Activated T-helper 17 cell treated with anti-CD3 and anti-CD28 coated beads, Interleukin-2, amount 50 U/mL, for 72 hours (primary cell): Measurements from ENCODE around the gene TMEM214. TPM values are rescaled to one million over a fixed set of nuclear protein-coding genes. Genes with fewer than 3 reads are reported as not detected.

Source experiments
- ATAC-seq: fragments of 150-1000 bp; cut with Tn5 transposase; replicated peaks from 2 replicates; pipeline ENCODE4 v1.10.0; 2021; ENCODE audit warnings: mild to moderate bottlenecking, moderate library complexity
- H3K27ac Mint-ChIP-seq: one replicate; pipeline ENCODE4 v1.8.0; 2022; ENCODE audit warnings: mixed read lengths
- H3K27me3 Mint-ChIP-seq: one replicate; pipeline ENCODE4 v1.8.0; 2022; ENCODE audit warnings: mixed read lengths
- H3K36me3 Mint-ChIP-seq: one replicate; pipeline ENCODE4 v1.8.0; 2022; ENCODE audit warnings: low read depth, mild to moderate bottlenecking, mixed read lengths
- H3K4me1 Mint-ChIP-seq: one replicate; pipeline ENCODE4 v1.8.0; 2022; ENCODE audit warnings: mixed read lengths
- H3K4me3 Mint-ChIP-seq: one replicate; pipeline ENCODE4 v1.8.0; 2022; ENCODE audit warnings: mild to moderate bottlenecking, mixed read lengths
- H3K9me3 Mint-ChIP-seq: one replicate; pipeline ENCODE4 v1.8.0; 2022; ENCODE audit warnings: mixed read lengths
- total RNA-seq, 2 donors: library from RNA; stranded (reverse); gene quantifications; one replicate each; pipeline ENCODE4 v1.2.3, GENCODE V29; 2022

The TMEM214 gene
- total RNA-seq, 2 donors from 2014 or later = 73.3 to 81.5 TPM

DNA sequence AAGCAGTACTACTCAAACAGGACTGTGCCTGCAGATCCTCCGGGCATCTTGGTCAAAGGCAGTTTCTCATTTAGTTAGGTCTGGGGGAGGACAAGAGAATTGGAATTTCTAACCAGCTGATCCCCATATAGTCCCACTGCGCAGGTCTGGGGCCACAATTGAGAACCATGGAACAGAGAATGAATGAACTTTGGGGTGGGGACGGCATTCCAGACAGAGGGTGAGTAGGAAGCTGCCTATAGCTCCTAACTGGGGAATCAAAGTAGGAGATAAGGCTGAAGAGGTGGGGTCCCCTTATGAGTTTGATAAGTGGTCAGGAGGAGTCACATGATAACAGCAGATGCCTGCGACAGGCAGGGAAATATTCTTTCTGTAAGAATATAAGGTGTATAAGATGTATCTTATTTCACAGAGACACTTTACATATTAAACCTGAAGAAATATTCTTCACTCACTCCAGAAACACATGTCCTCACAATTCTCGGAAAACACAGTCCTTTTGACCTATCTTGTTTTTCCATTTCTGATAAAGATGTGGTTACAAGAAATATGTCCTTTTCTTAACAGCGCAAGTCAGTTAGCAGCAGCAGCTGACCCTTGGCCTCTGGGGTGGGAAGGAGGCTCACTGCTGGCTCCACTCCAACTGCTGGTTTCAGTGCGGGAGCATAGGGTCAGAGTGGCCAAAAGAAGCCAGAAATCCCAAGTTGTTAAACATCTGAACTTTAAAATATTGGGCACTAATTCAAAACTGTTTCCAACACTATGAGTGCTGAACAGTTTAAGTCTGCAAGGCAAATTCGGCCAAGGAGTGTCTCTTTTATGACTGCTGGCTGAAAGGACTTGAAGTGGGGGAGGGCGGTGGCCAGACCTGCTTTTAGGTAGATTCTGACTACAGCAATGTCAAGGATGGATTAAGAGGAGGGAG lies 12.6 kb upstream of the TMEM214 start:
- Mint-ChIP-seq H3K9me3 (no peaks in the 10 kb centered on the region), H3K27ac (no peak overlapping the region), H3K4me1 (peaks cover 5% of the 10 kb centered on the region), H3K4me3 (no peak overlapping the region), H3K36me3 (peaks cover 8% of the 10 kb centered on the region), H3K27me3 (no peaks in the 10 kb centered on the region)
- no peak for ATAC-seq

- H3K4me1 Mint-ChIP-seq = peaks cover 5% of the 10 kb centered on the region
- H3K4me3 Mint-ChIP-seq = no peak overlapping the region
- no peaks in the 10 kb centered on the region for H3K27me3 Mint-ChIP-seq
- no peak for ATAC-seq
- H3K27ac Mint-ChIP-seq = no peak overlapping the region
- peaks cover 8% of the 10 kb centered on the region for H3K36me3 Mint-ChIP-seq
- H3K9me3 Mint-ChIP-seq = no peaks in the 10 kb centered on the region
Observed at GRCh38 chr2:27021253-27022049, 11.3 kb upstream of the TMEM214 start.

DNA sequence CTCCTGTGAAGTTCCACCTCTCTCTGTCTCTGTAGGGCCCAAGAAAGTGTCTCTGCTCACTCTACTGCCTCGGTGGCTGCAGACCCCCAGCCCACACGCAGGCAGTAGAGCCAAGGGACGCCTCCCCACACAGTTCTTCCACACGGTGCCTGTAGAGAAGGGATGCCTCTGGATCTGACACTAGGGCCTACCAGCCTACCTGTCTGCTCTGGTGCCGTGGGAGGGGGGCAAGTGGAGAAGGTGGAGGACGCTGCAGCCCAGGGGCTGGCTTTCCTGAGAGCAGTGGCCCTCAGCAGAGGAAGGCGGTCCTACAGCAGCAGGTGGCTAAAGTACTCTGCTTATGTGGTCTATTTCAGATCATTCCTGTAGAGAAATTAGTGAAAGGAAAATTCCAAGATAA lies 9.0 kb upstream of the TMEM214 start:
- Mint-ChIP-seq H3K4me1 (peaks cover 5% of the 10 kb centered on the region), H3K27ac (no peak overlapping the region), H3K27me3 (no peaks in the 10 kb centered on the region), H3K36me3 (peaks cover 15% of the 10 kb centered on the region), H3K9me3 (no peaks in the 10 kb centered on the region), H3K4me3 (no peak overlapping the region)
- ATAC-seq = no peak

- no peaks in the 10 kb centered on the region for H3K9me3 Mint-ChIP-seq
- no peak overlapping the region for H3K4me3 Mint-ChIP-seq
- H3K27ac Mint-ChIP-seq = no peak overlapping the region
- ATAC-seq = no peak
- H3K36me3 Mint-ChIP-seq = peaks cover 19% of the 10 kb centered on the region
- peaks cover 6% of the 10 kb centered on the region for H3K4me1 Mint-ChIP-seq
- H3K27me3 Mint-ChIP-seq = no peaks in the 10 kb centered on the region
Observed at GRCh38 chr2:27024188-27024587, 8.6 kb upstream of the TMEM214 start.

DNA sequence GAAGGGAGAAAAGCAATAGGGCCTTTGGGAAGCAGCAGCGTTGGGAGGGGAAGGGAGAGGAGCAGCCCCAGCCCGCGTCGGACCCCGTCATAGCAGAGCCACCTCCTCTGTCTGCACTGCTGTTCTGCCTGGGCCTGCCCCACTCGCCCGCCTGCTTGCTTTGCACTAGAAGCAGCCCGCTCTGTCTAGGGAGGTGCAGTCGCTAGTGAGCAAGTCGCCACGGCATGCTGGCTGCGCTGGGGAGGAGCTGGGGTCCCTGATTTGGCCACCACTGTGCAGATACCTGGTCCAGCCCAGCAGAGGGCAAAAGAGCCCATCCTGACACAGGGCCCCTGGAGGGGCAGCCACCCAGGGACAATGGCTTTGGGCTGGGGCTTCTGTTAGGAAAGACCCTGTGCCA lies 8.0 kb upstream of the TMEM214 start:
- peaks cover 19% of the 10 kb centered on the region for H3K36me3 Mint-ChIP-seq
- H3K4me1 Mint-ChIP-seq = peaks cover 12% of the 10 kb centered on the region
- H3K4me3 Mint-ChIP-seq = no peak overlapping the region
- H3K27ac Mint-ChIP-seq = no peak overlapping the region
- no peak for ATAC-seq
- H3K27me3 Mint-ChIP-seq = no peaks in the 10 kb centered on the region
- no peaks in the 10 kb centered on the region for H3K9me3 Mint-ChIP-seq

GRCh38 chr2:27025281-27025800 lies 7.4 kb upstream of the TMEM214 start:
- Mint-ChIP-seq H3K4me3 (no peak overlapping the region), H3K9me3 (no peaks in the 10 kb centered on the region), H3K27me3 (no peaks in the 10 kb centered on the region), H3K27ac (no peak overlapping the region), H3K36me3 (peaks cover 19% of the 10 kb centered on the region), H3K4me1 (peaks cover 13% of the 10 kb centered on the region)
- no peak for ATAC-seq

DNA sequence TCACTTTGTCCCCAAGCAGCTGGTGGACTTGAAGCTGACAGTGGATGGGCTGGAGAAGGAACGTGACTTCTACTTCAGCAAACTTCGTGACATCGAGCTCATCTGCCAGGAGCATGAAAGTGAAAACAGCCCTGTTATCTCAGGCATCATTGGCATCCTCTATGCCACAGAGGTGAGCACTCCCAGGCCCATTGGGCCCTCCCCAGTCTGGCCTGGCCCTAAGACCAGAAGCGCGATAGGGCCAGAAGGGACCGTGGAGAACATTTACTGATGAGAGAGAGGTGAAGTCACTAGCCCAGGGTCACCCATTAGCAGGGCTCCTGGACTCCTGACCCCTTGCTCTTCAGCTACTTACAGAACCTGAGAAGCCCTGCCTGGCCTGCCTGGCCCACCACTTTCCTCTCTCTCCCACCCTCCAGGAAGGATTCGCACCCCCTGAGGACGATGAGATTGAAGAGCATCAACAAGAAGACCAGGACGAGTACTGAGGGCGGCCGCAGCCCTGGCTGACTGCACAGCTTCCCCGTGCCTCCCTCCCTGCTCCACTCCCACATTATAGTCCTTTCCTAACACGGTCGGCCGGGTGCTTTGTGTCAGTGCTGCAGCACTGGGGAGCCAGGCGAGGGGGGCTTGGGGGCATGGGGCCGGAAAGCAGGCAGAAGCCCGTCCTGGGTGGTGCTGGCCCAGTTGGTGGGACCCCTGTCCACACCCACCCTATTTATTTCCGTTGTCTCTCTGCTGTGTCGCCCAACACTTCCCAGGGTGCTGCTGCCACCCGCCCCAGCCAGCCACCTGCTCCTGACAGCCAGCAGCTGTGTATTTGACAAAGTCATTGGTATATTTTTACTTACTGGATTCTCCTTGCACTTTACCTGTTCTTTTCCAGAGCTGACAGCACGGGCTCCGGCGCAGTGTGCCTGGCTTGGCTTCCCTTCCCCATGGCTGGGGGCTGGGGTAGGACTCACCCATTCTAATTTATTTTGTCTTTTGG lies 6.6 kb upstream of the TMEM214 start:
- ATAC-seq = no peak
- Mint-ChIP-seq H3K27me3 (no peaks in the 10 kb centered on the region), H3K9me3 (no peaks in the 10 kb centered on the region), H3K27ac (no peak overlapping the region), H3K36me3 (peaks cover 19% of the 10 kb centered on the region), H3K4me3 (no peak overlapping the region), H3K4me1 (peaks cover 13% of the 10 kb centered on the region)

DNA sequence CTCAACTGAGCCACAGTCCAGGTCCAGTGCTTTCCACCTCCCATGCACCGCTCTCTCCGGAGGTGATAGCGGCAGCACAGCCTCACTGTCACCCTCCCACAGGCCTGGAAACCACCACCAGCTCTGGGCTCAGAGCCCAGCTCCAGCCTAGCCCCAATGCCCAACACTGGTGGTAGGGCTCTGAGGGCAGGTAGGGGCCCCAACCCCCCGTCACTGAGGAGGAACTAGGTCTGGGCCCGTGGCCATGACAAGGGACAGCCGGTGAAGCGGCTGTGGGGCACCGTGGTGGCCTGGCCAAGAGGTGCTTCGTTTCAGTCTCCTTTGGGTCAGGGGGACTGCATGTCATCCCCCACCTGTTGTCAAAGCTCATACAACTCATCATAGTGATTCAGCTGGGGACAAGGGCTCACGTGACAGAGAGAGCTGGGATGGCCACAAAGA lies 5.5 kb upstream of the TMEM214 start:
- no peak for ATAC-seq
- H3K27ac Mint-ChIP-seq = no peak overlapping the region
- H3K36me3 Mint-ChIP-seq = peaks cover 19% of the 10 kb centered on the region
- no peaks in the 10 kb centered on the region for H3K27me3 Mint-ChIP-seq
- peaks cover 17% of the 10 kb centered on the region for H3K4me1 Mint-ChIP-seq
- no peaks in the 10 kb centered on the region for H3K9me3 Mint-ChIP-seq
- no peak overlapping the region for H3K4me3 Mint-ChIP-seq

DNA sequence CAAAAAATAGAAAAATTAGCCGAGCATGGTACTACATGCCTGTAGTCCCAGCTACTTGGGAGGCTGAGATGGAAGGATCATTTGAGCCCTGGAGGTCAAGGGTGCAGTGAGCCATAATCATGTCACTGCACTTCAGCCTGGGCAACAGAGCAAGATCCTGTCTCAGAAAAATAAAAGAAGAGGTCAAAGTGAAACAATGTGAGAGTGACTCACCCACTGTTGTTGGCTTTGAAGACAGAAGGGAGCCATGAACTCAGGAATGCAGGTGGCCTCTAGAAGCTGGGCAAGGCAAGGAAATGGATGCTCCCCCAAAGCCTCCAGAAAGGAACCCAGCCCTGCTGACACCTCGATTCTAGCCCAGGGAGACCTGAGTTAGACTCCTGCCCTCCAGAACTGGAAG lies 3.7 kb upstream of the TMEM214 start:
- no peaks in the 10 kb centered on the region for H3K9me3 Mint-ChIP-seq
- peaks cover 27% of the 10 kb centered on the region for H3K36me3 Mint-ChIP-seq
- no peak overlapping the region for H3K27ac Mint-ChIP-seq
- ATAC-seq = no peak
- H3K4me1 Mint-ChIP-seq = peaks cover 19% of the 10 kb centered on the region
- no peaks in the 10 kb centered on the region for H3K27me3 Mint-ChIP-seq
- H3K4me3 Mint-ChIP-seq = no peak overlapping the region

DNA sequence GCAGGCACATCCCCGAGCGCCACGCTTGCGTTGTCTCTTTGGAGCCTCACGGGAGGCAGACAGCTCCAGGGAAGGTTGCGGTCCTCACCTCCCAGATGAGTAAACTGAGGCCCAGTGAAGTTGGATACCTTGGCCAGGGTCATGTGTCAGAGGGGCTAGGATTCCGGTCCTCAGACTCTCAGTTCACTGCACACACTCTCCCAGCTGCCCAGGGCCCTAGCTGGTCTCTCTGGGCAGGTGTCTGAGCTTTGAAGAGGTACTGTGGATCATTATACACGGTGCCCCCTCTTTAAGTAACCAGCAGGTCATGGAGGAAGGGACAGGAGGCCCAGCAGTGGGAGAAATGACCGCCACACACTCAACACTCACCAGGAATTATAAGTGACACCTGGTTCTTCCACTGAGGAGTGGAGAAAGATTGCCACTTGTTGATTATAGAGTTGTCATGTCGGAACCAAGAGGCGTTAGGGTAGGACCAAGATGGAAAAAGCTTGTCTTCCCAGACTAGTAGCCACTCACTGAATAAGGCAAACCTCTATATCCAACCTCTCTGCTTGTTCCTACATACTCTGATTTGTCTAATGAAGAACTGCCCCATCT lies 588 bp downstream of the TMEM214 start:
- Mint-ChIP-seq H3K27ac (peak overlapping the region; percentile 92), H3K4me1 (peaks cover 26% of the 10 kb centered on the region), H3K36me3 (peaks cover 65% of the 10 kb centered on the region), H3K9me3 (no peaks in the 10 kb centered on the region), H3K4me3 (peak overlapping the region; percentile 94), H3K27me3 (no peaks in the 10 kb centered on the region)
- ATAC-seq = no peak

- Mint-ChIP-seq H3K27me3 (no peaks in the 10 kb centered on the region), H3K9me3 (no peaks in the 10 kb centered on the region), H3K4me1 (peaks cover 18% of the 10 kb centered on the region), H3K4me3 (no peak overlapping the region), H3K27ac (peak overlapping the region; percentile 36), H3K36me3 (peaks cover 98% of the 10 kb centered on the region)
- ATAC-seq = no peak
Observed at GRCh38 chr2:27038012-27038411, 5.2 kb downstream of the TMEM214 start.

DNA sequence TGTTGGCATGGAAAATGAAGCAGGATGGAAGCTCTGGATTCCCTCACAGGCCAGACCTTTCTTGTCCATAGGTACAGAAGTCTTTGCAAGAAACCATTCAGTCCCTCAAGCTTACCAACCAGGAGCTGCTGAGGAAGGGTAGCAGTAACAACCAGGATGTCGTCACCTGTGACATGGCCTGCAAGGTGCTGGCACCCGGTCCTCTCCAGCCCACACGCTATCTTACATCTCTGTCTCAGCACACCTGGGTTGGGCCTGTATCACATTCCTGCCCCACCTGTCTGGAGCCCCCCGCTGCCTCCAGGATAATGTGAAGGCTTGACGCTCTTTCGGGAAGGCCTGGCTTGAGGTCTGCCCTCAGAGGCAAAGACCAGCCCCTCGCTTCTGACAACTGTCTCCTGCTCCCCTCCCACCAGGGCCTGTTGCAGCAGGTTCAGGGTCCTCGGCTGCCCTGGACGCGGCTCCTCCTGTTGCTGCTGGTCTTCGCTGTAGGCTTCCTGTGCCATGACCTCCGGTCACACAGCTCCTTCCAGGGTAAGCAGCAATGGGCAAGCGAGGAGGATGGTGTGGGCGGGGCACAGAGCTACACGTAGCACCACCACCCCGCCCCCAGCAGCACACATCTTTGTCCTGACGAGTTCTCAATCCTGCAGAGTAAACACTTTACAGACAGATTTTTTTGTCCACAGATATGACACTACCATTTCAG lies 6.0 kb downstream of the TMEM214 start:
- no peak for ATAC-seq
- H3K27me3 Mint-ChIP-seq = no peaks in the 10 kb centered on the region
- H3K9me3 Mint-ChIP-seq = no peaks in the 10 kb centered on the region
- no peak overlapping the region for H3K27ac Mint-ChIP-seq
- peaks cover 91% of the 10 kb centered on the region for H3K36me3 Mint-ChIP-seq
- H3K4me3 Mint-ChIP-seq = no peak overlapping the region
- H3K4me1 Mint-ChIP-seq = peaks cover 14% of the 10 kb centered on the region

DNA sequence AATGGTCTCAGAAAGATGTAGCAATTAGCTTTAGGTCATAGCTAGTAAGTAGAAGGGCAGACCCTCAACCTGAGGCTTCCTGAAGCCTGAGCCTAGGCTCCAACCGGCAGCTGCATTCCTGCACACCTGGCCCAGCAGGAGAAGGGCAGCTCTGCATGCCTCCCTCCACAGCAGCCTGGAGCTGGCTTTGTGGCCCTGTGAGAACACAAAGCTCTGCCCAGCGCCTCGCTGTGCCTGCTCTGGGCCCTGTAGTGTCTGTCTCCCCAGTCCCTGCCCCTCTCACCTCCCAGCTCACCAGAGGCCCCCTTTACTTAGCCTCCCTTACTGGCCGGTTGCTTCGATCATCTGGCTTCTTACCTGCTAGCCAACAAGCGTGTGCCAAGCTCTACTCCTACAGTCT lies 6.7 kb downstream of the TMEM214 start:
- Mint-ChIP-seq H3K4me1 (peaks cover 8% of the 10 kb centered on the region), H3K9me3 (no peaks in the 10 kb centered on the region), H3K36me3 (peaks cover 85% of the 10 kb centered on the region), H3K27me3 (no peaks in the 10 kb centered on the region), H3K4me3 (no peak overlapping the region), H3K27ac (no peak overlapping the region)
- ATAC-seq = no peak
